ENCODE data around the gene ECEL1.

DNA sequence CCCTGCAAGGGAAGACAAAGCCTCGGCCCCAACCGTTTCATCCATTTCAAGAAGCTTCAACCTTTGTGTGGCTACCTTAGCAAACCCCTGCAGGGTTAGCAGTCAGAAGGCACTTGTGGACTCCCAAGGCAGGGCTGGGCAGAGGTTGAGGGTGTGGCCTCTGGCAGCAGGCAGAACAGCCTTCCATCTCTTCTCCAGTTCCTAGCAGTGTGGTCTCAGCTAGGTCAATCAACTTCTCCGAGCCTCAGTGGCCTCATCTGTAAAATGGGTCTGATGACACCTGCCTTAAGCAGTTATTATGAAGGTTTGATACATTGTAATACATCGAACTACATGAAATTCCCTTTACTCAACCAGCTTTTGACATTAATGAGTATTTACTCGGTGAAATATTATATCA lies 25.7 kb upstream of the ECEL1 start:
- TF ChIP-seq, protein P1, sequence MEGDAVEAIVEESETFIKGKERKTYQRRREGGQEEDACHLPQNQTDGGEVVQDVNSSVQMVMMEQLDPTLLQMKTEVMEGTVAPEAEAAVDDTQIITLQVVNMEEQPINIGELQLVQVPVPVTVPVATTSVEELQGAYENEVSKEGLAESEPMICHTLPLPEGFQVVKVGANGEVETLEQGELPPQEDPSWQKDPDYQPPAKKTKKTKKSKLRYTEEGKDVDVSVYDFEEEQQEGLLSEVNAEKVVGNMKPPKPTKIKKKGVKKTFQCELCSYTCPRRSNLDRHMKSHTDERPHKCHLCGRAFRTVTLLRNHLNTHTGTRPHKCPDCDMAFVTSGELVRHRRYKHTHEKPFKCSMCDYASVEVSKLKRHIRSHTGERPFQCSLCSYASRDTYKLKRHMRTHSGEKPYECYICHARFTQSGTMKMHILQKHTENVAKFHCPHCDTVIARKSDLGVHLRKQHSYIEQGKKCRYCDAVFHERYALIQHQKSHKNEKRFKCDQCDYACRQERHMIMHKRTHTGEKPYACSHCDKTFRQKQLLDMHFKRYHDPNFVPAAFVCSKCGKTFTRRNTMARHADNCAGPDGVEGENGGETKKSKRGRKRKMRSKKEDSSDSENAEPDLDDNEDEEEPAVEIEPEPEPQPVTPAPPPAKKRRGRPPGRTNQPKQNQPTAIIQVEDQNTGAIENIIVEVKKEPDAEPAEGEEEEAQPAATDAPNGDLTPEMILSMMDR (IDR thresholded peaks at IDR 0.05): no peak
- no peak for TF ChIP-seq EZH2 (IDR thresholded peaks at IDR 0.05; ENCODE audit: borderline replicate concordance, insufficient read depth, low read depth, low read length, poor library complexity, severe bottlenecking)

Data from B cell (primary cell).